NCI-H1694 (cell line): ENCODE results near the gene PI4KB.
"Not testable (repeated sequence)": the region's sequence is repeated elsewhere in the genome, so short reads cannot be mapped to it uniquely, and the experiment has no call there.

Experiments used
- DNase-seq: peaks from one replicate; lab custom pipeline; 2025; lab: John Stamatoyannopoulos, UW

PI4KB gene

GRCh38 chr1:151281225-151281968, 45.8 kb downstream of the PI4KB start:
- DNase-seq = peak; percentile 99

DNA sequence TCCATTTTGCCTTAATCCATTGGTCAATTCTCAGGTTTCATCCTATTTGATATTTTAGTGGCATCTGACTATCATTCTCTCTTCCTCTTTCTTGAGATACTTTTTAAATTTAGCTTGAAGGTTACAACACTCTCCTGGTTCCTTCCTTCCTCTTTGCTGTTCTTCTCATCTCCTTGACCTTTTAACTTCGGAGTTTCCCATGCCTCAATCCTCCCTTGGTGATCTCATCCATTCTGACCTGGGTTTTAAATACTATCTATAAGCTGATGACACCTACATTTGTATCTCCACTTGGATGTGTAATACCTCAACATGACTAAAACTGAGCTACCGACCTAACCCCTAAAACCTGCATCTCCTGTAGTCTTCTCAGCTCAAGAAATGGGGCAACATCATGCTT, 50.0 kb downstream of the PI4KB start:
- DNase-seq = no peak

DNA sequence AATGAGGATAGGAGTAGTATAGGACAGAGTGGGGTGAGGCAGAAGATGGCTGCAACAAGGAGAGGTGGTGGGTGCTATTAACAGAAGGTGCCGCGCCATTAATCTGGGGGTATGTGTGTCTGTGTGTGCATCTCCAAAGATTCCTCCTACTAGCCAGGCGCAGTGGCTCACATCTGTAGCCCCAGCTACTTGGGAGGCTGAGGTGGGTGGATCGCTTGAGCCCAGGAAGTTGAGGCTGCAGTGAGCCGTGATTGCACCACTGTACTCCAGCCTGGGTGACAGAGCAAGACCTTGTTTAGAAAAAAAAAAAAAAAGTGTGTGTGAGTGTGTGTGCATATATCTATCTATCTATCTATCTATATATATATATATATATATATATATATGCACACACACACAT, 51.9 kb downstream of the PI4KB start:
- DNase-seq = not testable (repeated sequence)

GRCh38 chr1:151273924-151274466, 53.2 kb downstream of the PI4KB start:
- no peak for DNase-seq

DNA sequence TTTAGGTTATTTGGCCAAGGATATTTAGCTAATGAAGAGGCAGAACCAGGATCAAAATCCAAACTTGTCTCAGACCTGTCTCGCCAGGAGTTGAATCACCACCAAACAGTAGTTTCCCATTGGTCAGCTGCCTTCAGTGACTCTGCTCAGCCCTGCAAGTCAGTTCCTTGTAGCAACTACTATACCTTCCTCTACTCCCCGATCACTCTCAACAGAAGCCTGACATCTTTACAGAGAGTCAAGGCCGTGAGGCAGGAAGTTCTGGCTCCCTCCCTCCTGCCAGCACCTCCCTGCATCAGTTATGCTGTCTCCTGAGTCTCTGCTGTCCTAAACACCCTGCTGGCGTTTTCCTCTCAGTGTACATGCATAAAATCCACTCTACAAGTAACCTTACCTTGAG, 59.5 kb downstream of the PI4KB start:
- DNase-seq = no peak

DNA sequence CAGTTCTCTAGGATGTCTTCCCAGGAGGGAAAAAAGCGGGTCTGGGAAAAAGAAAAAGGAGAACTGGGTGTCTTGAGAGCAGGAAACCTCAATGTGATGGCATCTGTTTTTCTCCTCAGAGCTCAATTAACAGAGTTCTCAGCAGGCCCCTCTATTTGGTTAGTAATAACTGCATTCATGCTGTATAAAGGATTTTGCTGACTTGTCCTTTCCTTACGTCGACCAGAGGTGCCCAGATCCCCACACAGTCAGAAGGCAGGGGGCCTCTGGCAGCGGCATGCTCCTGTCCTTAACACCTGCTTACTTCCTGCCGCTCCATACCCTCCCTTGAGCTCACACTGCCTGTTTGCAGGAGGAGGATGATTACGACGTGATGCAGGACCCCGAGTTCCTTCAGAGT, 60.4 kb downstream of the PI4KB start:
- DNase-seq = no peak

GRCh38 chr1:151266315-151266714, 60.9 kb downstream of the PI4KB start:
- DNase-seq = no peak

DNA sequence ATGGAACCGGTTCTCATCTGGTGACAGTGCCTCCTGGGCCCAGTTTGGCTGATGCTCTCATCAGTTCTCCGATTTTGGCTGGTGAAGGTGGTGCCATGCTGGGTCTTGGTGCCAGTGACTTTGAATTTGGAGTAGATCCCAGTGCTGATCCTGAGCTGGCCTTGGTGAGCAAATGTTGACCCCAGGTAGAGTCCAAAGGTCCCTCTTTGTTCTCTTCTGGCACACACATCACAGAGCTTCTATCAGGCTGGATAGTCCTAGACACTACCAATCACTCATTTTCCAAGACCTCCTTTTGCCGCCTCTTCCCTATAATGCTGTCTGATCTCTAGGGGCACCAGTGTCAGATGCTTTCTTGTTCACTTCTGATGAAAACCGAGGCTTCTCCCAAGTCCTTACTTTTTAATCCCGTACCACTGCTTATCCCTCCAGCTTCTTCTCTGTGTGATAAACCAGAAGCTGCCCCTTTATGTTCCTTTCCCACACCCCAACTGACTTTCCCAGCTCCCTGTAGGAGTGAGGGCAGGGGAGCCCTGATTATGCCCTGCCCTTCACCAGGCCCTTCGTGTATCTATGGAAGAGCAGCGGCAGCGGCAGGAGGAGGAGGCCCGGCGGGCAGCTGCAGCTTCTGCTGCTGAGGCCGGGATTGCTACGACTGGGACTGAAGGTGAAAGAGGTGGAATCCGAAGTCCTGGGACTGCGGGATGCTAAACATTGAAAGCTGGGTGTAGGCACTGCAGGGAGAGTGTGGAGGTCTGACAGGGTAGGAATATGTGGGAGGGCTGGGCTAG, 61.6 kb downstream of the PI4KB start:
- no peak for DNase-seq

DNA sequence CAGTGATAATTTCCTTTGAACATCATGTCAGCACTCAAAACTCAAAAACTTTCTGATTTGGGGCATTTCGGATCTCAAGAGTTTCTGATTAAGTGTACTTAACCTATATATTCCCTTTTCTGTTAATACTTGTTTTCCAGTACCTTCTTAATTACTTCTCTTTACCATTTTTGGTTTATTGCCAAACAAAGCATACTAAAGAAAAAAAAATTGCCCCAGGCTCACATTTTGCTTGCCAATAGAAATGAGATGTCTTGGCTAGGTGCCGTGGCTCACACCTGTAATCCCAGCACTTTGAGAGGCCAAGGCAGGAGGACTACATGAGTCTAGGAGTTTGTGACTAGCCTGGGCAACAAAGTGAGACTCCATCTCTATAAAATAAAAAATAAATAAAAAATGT, 67.9 kb downstream of the PI4KB start:
- DNase-seq = no peak

DNA sequence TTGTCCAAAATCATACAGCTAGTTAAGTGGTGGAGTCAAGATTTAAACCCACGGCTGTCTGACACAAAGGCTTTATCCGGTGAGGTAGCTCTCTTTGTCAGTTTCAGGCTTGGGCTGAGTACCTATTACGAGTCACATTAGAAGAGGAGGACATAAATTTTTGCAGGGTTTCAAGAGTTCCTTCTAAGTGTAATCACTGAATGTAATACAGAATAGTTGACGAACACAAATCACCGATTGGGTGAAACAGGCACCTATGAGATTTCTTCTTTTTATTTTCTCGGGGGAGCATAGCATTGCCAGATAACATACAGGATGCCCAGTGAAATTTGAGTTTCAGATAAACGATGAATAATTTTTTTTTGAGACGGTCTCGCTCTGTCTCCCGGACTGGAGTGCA, 71.8 kb downstream of the PI4KB start:
- DNase-seq = peak; percentile 16

DNA sequence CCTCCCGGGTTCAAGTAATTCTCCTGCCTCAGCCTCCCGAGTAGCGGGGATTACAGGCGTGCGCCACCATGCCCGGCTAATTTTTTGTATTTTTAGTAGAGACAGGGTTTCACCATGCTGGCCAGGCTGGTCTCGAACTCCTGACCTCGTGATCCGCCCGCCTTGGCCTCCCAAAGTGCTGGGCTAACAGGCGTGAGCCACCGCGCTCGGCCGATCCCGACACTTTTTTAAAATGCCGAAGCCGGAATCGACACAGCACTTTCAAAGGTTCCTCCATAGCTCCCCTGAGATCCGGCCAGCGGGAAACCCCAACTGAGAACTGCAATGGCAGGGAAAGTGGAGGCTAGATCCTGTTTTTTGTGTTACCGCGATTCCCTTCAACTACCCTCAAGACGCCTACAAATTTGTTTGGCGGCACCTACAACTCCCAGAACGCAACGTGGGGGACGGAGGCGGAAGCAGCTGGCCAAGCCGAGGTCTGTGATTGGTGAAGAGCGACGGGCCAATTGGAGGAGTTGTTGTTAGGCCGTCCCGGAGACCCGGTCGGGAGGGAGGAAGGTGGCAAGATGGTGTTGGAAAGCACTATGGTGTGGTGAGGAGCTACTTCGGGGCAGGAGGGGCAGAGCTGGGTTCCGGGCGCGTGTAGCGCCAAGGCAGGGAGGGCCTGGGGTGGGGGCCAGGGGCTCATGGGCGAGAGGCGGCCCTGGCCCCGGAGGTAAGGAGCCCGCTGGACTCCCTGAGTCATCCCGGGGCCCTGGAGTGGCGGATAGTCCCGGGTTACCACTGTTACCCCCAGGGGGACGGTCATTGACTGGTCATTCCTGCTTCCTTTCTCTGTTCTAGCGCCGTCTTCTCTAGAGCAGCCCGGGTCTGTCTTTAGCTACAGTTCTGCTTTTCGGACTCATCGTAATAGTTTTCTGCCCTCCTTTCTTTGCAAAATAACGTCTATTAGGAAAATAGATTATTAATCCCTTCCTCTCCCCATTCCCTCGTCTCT, 72.7 kb downstream of the PI4KB start, which contains the start of gene PSMD4:
PSMD4 (plus strand) TSS at position 518 of the 997 bp plus-strand sequence; CDS start at position 567, 49 bp downstream.
- peak; percentile 98 for DNase-seq

DNA sequence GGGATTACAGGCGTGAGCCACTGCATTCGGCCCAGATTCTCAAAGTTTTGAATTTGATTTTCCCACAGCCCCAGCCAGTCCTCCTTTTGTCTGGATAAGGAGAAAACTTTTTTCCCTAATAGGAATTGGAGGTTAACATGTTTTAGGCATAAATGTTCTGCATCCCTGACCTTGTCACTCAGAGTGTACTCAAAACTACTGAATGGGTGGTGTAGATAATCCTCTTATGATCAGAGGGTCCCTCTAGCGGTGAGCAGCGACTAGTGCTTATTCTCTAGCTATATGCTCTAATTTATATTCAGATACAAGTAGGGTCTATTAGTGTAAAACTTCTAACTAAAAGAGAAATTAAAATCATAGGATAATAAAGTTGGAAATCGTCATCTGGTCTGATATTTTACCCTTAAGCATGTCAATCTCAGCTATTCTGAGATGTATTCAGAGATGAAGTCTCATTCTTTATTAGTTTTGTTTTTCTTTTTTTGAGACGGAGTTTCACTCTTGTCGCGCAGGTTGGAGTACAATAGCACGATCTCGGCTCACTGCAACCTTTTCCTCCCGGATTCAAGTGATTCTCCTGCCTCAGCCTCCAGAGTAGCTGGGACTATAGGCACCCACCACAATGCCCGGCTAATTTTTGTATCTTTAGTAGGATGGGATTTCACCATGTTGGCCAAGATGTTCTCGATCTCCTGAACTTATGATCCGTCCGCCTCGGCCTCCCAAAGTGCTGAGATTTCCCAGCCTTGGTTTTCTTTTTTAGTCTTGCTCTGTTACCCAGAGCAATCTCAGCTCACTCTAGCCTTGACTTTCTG, 75.4 kb downstream of the PI4KB start:
- peak; percentile 93 for DNase-seq

- DNase-seq = no peak
These were observed 80.4 kb downstream of the PI4KB start for GRCh38 chr1:151246786-151247185.

DNA sequence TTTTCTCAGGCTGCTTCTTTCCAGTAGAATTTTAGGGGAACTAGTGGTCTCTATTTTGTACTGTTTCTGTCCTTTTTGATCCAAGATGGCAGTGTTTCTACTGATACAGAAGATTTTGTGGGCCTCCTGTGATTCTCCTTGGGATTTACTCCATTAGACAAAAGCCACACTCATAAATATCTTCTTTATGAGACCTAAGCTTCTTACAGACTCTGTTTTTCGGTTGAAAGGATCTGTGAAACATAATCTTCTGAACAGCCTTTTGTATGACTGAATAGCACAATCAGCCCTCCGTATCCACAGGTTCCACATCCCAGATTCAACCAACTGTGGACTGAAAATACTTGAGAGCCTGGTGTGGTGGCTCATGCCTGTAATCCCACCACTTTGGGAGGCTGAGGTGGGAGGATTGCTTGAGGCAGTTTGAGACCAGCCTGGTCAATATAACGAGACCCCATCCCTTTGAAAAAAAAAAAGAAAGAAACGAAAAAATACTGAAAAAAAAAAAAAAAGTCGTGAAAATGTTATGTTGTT, 83.5 kb downstream of the PI4KB start:
- DNase-seq = no peak

- no peak for DNase-seq
These were observed 84.8 kb downstream of the PI4KB start for GRCh38 chr1:151242442-151242841.
